DND-41 (cell line): ENCODE measurements around the gene HOXC5.

ENCODE experiments used
- CTCF ChIP-seq: IDR thresholded peaks from 2 replicates; pipeline ENCODE4 v1.5.1; 2012; ENCODE audit warnings: borderline replicate concordance, low read length, moderate library complexity, mild to moderate bottlenecking; ENCODE audit not compliant: poor library complexity, severe bottlenecking; ENCODE audit errors: extremely low read depth
- EZH2 ChIP-seq: IDR thresholded peaks from 3 replicates; pipeline ENCODE4 v1.6.1; 2012; ENCODE audit warnings: borderline replicate concordance, low read depth, mild to moderate bottlenecking, moderate library complexity, low read length, inconsistent platforms; ENCODE audit not compliant: severe bottlenecking

- TF ChIP-seq EZH2 (no peak), CTCF (no peak)
Observed at GRCh38 chr12:54048406-54049093, 15.7 kb downstream of the HOXC5 start.
